Prostate gland (tissue), 2 donors: ENCODE data around the gene CALML6. TPM values are rescaled to one million over a fixed set of nuclear protein-coding genes. Genes with fewer than 3 reads are reported as not detected.

Experiments
- DNase-seq: peaks from one replicate; pipeline ENCODE4 v3.0.0-alpha.2; 2019; ENCODE audit warnings: low spot score
- H3K27ac ChIP-seq, 2 donors: fragments of 200-600 bp; sonication (generic); 2 replicates each; pipeline ENCODE4 v1.5.1; 2017 to 2019
- H3K27me3 ChIP-seq: fragments of 200-600 bp; sonication (generic); replicated peaks from 2 replicates; pipeline ENCODE4 v1.5.1; 2019; ENCODE audit not compliant: insufficient read depth
- H3K36me3 ChIP-seq, 2 donors: fragments of 200-600 bp; sonication (generic); 1 replicate in 1 of 2; 2 replicates in 1 of 2; pipeline versions ENCODE4 v1.5.1 to v1.8.1; 2017 to 2019
- H3K4me1 ChIP-seq: fragments of 200-600 bp; sonication (generic); replicated peaks from 2 replicates; pipeline ENCODE4 v1.5.1; 2019
- H3K4me3 ChIP-seq, 2 donors: fragments of 200-600 bp; sonication (generic); 2 replicates each; pipeline ENCODE4 v1.5.1; 2017 to 2019
- H3K9me3 ChIP-seq: fragments of 200-600 bp; sonication (generic); 2 replicates; pipeline ENCODE4 v1.5.1; 2017
- CTCF ChIP-seq, 4 experiments: fragments of 200-600 bp in 2 of 4; fragments of 450-650 bp in 2 of 4; sonication (generic) in 2 of 4; IDR thresholded peaks; 1 replicate in 3 of 4; 2 replicates in 1 of 4; pipeline ENCODE4 v1.5.1; 2016 to 2019; ENCODE audit warnings: antibody characterized with exemption in 4 of 4, mild to moderate bottlenecking in 2 of 4, moderate library complexity in 2 of 4
- POLR2A ChIP-seq: fragments of 450-650 bp; IDR thresholded peaks from one replicate; pipeline ENCODE4 v1.6.1; 2016; ENCODE audit warnings: antibody characterized with exemption, mild to moderate bottlenecking
- POLR2AphosphoS5 ChIP-seq: sonication (generic); formaldehyde crosslinking; IDR thresholded peaks from one replicate; pipeline ENCODE4 v1.6.1; 2017; ENCODE audit warnings: antibody characterized with exemption
- WGBS: methylation state at CpG from one replicate; pipeline ENCODE4 v1.1.5; 2018; 5-methylcytosine and 5-hydroxymethylcytosine counted together
- intact Hi-C: fragments of 100-400 bp; cut with DNase I; formaldehyde crosslinking; loops from one replicate; pipeline ENCODE4 v1.14.2; 2022
- total RNA-seq, 2 donors: library from RNA; depleted of rRNA; stranded (reverse); fragments of >200 nt; gene quantifications; one replicate each; pipeline ENCODE4 v1.1.0, GENCODE V29; 2016

Gene CALML6
- total RNA-seq, 2 donors from 2014 or later, result 0.18 to 0.28 TPM

DNA sequence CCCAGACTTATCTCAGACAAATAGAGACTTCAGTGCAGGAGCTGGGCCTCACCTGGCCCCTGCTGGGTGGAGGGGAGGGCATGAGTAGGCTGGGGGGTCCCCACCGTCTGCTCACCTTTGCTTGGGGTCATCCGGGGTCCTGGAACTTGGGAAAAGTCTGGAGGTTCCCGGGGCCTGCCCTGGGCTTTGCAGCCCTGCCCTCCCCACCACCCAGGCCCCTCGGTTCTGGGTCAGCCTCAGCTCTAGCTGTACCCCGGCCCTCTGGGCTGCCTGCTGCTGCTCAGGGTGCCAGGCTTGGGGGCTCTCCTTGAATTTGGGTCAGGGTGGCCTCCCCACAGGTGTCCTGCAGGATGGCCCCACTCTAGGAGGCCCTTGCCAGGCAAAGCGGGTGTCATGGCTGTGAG, 6.4 kb downstream of the CALML6 start:
- intact Hi-C loops, result no loop called here
- no peaks in the 10 kb centered on the region for H3K9me3 ChIP-seq
- DNase-seq, result no peak
- 90% methylated on average over 6 of the region's 6 CpGs for WGBS
- H3K4me1 ChIP-seq, result no peaks in the 10 kb centered on the region
- H3K27me3 ChIP-seq, result no peaks in the 10 kb centered on the region
- no peak for TF ChIP-seq CTCF (IDR thresholded peaks at IDR 0.05)
- TF ChIP-seq POLR2AphosphoS5, result no peak
- no peak for TF ChIP-seq POLR2A
- no peaks in the 10 kb centered on the region for H3K36me3 ChIP-seq
- H3K27ac ChIP-seq, result no peak overlapping the region
- H3K4me3 ChIP-seq, result no peak overlapping the region

DNA sequence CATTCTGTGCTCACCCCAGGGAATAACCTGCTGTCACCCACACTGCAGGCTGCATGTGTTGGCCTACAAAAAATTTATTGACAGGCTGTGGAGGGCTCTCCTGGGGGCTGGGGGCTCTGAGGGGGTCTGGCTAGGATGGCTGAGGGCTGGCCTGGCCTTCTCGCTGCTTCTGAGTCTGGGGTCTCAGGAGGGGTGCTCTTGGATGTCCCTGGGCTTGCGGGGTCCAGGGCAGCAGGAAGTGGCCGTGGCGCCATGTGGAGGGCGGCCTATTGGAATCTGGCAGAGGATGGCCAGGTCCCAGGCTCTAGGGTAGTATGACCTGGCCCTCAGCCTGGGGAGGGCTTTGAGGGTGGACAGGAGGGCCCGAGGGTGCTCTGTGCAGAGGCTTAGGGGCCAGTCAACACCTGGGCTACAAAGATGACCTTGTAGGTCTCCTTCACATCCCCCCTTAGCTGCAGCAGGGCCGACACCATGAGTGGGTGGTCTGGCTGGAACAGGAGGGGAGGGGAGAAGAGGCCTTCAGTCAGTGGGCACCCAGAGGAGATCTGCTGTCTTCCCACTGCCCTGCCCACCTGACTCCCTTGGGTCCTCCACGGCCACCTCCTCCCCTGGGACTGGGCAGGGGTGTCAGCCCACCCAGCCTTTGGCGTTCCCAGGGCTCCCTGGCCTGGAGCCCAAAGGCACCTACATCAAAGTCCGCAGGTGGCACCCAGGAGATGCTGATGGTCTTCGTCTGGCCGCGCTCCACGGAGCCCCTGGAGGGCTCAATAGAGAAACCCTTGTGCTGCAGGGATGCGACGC, 7.0 kb downstream of the CALML6 start:
- Histone ChIP-seq H3K4me3 (no peak overlapping the region), H3K4me1 (no peaks in the 10 kb centered on the region), H3K27me3 (no peaks in the 10 kb centered on the region), H3K27ac (no peak overlapping the region), H3K36me3 (no peaks in the 10 kb centered on the region), H3K9me3 (no peaks in the 10 kb centered on the region)
- WGBS, result 92% methylated on average over 16 of the region's 16 CpGs
- no peak for TF ChIP-seq POLR2AphosphoS5
- TF ChIP-seq POLR2A, result no peak
- TF ChIP-seq CTCF (IDR thresholded peaks at IDR 0.05), result no peak
- intact Hi-C loops, result no loop called here
- DNase-seq, result no peak

DNA sequence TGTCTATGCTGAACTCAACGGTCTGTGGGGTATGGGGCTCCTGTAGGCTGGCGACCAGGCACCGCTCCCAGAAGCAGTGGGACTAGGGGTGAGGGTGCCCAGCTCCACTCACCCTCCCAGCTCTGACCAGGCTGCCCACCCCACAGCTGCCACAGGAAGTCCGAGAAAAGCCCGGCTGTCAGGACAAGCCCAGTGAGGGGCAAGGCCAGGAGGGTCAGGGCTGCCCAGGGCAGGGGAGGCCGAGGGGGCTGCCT, 7.6 kb downstream of the CALML6 start:
- Histone ChIP-seq H3K4me3 (no peak overlapping the region), H3K36me3 (no peaks in the 10 kb centered on the region), H3K27me3 (no peaks in the 10 kb centered on the region), H3K27ac (no peak overlapping the region), H3K9me3 (no peaks in the 10 kb centered on the region), H3K4me1 (no peaks in the 10 kb centered on the region)
- TF ChIP-seq POLR2A (no peak), CTCF (IDR thresholded peaks at IDR 0.05) (no peak), POLR2AphosphoS5 (no peak)
- intact Hi-C loops, result no loop called here
- DNase-seq, result no peak
- 87% methylated on average over 6 of the region's 6 CpGs for WGBS

DNA sequence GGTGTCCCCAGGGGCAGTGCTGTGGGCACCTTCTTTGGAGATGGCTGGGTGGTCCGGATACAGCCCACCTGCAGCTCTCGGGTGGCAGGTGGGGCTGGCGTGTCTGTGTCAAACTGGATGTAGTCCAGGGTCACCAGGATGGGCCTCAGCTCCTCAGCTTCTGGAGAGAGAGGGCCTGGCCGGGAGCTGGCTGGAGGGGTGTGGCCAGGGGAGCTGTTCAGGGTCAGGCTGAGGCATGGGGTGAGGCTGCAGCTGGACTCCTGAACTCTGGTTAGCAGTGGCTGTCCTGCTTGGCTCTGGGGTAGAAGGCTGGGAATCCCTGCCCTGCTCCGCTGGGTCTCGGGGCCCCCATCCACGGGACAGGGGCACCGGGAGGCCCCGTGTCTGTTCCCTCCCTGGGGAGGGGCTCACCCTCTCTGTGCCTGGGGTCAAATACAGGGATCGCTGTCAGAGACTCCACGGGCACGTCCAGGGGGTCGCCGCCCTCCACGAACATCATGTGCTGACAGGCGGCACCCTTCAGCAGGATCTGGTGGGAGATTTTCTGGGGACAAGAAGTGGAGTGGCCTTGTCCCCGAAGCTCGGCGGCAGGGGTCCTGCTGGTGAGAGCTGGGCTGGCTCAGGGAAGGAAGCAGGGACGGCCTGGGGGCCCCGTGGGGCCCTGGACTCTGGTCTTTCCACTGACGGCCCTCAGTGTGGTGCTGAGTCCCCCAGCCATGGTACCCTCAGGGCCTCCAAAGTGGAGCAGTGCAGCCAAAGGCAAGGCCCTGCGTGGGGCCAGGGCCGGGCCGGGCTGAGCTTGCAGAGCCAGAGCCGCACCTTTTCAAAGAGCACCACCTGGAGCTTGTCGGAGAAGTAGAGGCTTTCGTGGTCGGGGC, 8.1 kb downstream of the CALML6 start:
- 69% methylated on average over 28 of the region's 29 CpGs for WGBS
- H3K4me3 ChIP-seq, result no peak overlapping the region
- H3K4me1 ChIP-seq, result no peaks in the 10 kb centered on the region
- no peak overlapping the region for H3K27ac ChIP-seq
- H3K27me3 ChIP-seq, result no peaks in the 10 kb centered on the region
- no peaks in the 10 kb centered on the region for H3K36me3 ChIP-seq
- no peak for DNase-seq
- intact Hi-C loops, result no loop called here
- no peaks in the 10 kb centered on the region for H3K9me3 ChIP-seq
- TF ChIP-seq POLR2AphosphoS5, result no peak
- TF ChIP-seq POLR2A, result no peak

DNA sequence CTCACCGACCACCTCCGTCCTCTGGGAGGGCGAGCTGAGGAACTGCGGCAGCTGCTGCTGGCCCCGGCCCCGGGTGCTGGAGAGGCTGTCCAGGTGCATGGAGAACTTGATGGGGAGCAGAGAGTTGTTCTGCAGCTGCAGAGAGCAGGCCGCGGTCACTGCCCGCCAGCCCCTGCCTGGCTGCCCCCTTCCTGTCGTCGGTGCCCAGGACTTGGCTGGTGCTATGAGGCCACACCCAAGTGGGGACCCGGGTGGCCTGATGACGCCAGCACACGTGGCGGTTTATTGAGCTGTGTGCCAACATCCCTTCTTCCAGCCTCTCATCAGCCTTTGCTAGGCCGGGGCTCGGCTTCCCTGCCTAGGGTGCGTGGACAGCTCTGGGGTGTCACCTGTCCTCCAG, 9.3 kb downstream of the CALML6 start:
- H3K36me3 ChIP-seq, result no peaks in the 10 kb centered on the region
- WGBS, result 52% methylated on average over 5 of the region's 18 CpGs
- intact Hi-C loops, result no loop called here

More for the DNA sequence above, 9.3 kb downstream of the CALML6 start:
- DNase-seq, result no peak
- TF ChIP-seq CTCF (IDR thresholded peaks at IDR 0.05), result no peak
- TF ChIP-seq POLR2AphosphoS5, result no peak
- TF ChIP-seq POLR2A, result no peak
- Histone ChIP-seq H3K4me3 (no peak overlapping the region), H3K27me3 (no peaks in the 10 kb centered on the region), H3K9me3 (no peaks in the 10 kb centered on the region), H3K27ac (no peak overlapping the region), H3K4me1 (no peaks in the 10 kb centered on the region)
